Measurements from ENCODE around the gene GPS1. TPM values are rescaled to one million over a fixed set of nuclear protein-coding genes. Genes with fewer than 3 reads are reported as not detected.

GPS1 gene
- total RNA-seq, 4 donors from 2014 or later, result 76.0 to 326 (median 85.6) TPM

DNA sequence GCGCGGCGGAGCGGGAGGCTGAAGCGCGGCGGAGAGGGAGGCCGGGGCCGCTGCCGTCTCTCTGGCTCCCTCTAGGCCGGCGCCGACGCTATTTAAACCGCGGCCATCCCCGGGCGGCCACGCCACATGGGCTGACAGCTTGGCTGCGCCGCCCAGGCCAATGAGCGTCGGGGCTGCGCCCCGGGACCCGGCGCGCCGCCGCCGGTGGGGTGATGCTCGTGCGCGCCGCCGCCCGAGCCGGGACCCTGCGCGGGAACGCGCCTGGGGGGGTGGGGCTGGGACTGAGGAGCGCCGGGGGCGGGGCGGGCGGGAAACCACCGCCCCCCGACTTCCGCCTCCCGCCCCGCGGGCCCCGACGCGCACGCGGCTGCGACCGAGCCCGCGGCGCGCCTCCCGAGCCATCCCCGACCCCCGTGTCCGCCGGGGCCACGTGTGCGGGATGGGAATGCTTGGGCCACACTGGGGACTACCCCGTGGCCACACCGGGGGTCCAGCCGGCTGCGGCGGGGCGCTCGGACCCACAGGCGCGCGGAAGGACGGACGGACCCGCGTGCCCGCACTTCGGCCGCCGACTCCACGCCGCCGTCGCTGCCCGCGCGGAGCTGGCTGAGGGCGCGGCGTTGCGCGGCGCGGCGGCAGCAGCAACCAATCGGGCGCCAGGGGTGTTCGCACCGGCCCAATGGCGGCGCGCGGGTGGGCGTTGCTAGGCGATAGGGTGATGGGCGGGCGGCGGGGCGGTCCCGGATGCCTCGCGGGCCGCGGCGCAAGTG, 46.7 kb downstream of the GPS1 start, which contains the start of gene FASN:
TSS of gene FASN (minus strand) at position 68 of the 770 bp plus-strand sequence. CDS start 1,791 bp downstream, outside the sequence.
- DNase-seq, result peak; percentile 93 to 94
- H3K36me3 ChIP-seq, result no peaks in the 10 kb centered on the region
- peak within 1 kb of the TSS; percentile 50 to 80 for H3K4me3 ChIP-seq
- peak within 1 kb of the TSS; percentile 86 to 95 for H3K27ac ChIP-seq
- H3K9me3 ChIP-seq, result no peaks in the 10 kb centered on the region
- peak; percentile 91 to 99 for TF ChIP-seq POLR2A (IDR thresholded peaks at IDR 0.05)
- TF ChIP-seq, protein P1, sequence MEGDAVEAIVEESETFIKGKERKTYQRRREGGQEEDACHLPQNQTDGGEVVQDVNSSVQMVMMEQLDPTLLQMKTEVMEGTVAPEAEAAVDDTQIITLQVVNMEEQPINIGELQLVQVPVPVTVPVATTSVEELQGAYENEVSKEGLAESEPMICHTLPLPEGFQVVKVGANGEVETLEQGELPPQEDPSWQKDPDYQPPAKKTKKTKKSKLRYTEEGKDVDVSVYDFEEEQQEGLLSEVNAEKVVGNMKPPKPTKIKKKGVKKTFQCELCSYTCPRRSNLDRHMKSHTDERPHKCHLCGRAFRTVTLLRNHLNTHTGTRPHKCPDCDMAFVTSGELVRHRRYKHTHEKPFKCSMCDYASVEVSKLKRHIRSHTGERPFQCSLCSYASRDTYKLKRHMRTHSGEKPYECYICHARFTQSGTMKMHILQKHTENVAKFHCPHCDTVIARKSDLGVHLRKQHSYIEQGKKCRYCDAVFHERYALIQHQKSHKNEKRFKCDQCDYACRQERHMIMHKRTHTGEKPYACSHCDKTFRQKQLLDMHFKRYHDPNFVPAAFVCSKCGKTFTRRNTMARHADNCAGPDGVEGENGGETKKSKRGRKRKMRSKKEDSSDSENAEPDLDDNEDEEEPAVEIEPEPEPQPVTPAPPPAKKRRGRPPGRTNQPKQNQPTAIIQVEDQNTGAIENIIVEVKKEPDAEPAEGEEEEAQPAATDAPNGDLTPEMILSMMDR (IDR thresholded peaks at IDR 0.05), result peak; percentile 16 to 68 (median 46)
- intact Hi-C loops (cut with DNase I; ENCODE audit: low total_unique reads), result no loop called here
- peaks cover 0 to 12% of the 10 kb centered on the region in 2 donors for H3K4me1 ChIP-seq
- no peaks in the 10 kb centered on the region for H3K27me3 ChIP-seq

DNA sequence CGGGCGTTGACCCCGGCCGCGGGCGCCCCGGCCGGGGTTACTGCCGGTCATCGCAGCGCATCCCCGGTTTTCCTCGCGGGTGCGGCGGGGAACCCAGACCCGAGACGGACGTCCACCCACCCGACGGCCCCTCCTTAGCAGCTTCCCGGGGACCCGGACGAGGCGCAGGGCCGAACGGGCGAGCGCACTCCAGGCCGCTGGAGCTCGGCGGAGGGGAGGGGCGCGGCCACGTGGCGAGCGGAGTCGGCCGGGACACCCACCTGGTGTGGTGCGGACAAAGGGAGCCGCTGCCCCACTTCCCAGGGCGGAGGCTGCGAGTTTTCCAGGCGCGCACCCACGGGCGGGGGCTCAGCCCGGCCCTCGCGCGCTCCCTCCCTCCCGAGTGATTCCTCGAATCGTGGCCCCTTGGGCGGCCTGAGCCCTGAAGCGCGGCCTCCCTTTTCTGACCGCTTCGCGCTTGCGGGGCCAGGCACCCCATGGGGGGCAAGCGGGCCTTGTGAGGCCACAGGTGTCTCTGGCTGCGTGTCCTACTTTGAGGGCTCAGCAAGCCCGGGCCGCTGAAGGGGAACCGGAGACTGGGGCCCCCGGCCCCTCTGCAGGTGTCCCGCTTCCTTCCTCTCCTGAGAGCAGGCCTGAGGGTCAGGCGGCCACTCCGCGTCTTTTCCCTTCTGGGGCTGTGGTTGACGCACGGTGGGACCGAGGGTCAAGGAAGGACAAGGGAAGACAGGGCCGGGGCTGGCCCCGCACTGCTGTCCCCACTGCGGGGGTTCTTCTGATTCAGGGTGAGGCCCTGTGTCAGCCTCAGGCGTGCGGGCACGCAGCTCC, 47.5 kb downstream of the GPS1 start:
- no peaks in the 10 kb centered on the region for H3K36me3 ChIP-seq
- no peaks in the 10 kb centered on the region for H3K9me3 ChIP-seq
- peaks cover 0 to 20% of the 10 kb centered on the region in 2 donors for H3K4me1 ChIP-seq
- no peak for TF ChIP-seq POLR2A (IDR thresholded peaks at IDR 0.05)
- TF ChIP-seq, protein P1 (IDR thresholded peaks at IDR 0.05), result no peak
- intact Hi-C loops (cut with DNase I; ENCODE audit: low total_unique reads), result no loop called here
- H3K27ac ChIP-seq, result peak overlapping the region; percentile 86 to 95
- H3K27me3 ChIP-seq, result no peaks in the 10 kb centered on the region
- DNase-seq, result peak in 1 of 2 donors; percentile 33
- peak overlapping the region; percentile 45 to 80 for H3K4me3 ChIP-seq

DNA sequence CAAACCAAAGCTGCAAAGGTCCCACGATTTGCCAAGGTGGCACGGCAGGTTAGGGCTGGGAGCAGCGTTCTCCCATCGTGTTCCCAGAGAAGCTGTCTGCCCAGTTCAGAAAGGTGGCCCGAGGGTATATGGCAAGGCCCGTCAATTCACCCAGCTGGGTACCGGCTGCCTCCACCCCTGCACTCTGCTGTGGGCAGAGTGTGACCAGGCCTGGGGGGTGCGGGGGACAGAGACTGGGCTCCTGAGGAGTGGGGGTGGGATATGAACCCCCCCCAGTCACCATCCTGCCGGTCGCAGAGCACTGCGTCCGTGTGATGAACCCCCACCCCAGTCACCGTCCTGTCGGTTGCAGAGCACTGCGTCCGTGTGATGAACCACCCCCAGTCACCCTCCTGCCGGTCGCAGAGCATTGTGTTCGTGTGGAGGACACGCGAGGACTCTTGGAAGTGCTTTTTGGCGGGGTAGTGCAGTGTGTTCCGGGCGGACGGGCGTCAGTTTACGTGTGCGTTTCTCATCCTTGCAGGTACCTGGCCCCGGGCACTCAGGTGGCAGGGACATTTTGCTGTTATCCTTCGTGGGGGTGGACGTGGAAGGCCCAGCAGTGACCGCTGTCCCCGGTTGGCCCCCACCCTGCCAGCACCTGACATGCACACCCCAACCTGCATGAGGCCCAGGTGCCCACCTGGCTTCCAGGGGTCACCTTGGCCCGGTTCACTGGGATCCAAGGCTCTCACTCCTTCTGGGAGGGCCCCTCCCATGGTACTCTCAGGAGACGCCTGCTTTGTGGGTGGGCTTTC, 49.0 kb downstream of the GPS1 start:
- peak; percentile 18 to 19 for DNase-seq
- intact Hi-C loops (cut with DNase I; ENCODE audit: low total_unique reads), result no loop called here

DNA sequence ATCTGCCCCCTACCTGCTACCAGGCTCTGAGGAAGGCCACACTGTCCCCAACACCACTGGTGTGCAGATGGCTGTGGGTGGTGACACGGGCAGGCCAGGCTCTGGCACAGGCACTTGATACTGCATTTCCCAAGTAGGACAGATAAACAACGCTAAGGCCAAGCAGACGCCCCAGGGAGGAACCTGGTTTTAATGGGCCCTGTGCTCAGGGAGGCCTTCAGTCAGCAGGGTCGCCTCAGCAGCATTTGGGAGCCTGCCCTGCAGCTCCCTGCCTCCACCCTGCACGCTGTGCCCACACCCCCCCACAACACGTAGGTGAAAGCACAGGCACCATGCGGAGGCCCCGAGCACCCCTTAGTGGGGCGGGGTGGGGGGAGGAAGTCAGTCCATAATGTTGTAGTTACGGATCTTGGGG, 49.6 kb downstream of the GPS1 start:
- H3K4me1 ChIP-seq, result peaks cover 0 to 21% of the 10 kb centered on the region in 2 donors
- intact Hi-C loops (cut with DNase I; ENCODE audit: low total_unique reads), result no loop called here
- H3K27ac ChIP-seq, result no peak overlapping the region

More for the DNA sequence above, 49.0 kb downstream of the GPS1 start:
- no peaks in the 10 kb centered on the region for H3K36me3 ChIP-seq
- H3K4me3 ChIP-seq, result no peak overlapping the region
- H3K27me3 ChIP-seq, result no peaks in the 10 kb centered on the region
- TF ChIP-seq, protein P1 (IDR thresholded peaks at IDR 0.05), result no peak
- TF ChIP-seq POLR2A (IDR thresholded peaks at IDR 0.05), result no peak
- peaks cover 0 to 21% of the 10 kb centered on the region in 2 donors for H3K4me1 ChIP-seq
- H3K9me3 ChIP-seq, result no peaks in the 10 kb centered on the region
- H3K27ac ChIP-seq, result peak overlapping the region in 1 of 2 donors; percentile 95

More for the DNA sequence above, 49.6 kb downstream of the GPS1 start:
- Histone ChIP-seq H3K36me3 (no peaks in the 10 kb centered on the region), H3K9me3 (no peaks in the 10 kb centered on the region), H3K27me3 (no peaks in the 10 kb centered on the region), H3K4me3 (no peak overlapping the region)
- DNase-seq, result peak; percentile 15 to 18
- no peak for TF ChIP-seq POLR2A (IDR thresholded peaks at IDR 0.05)
- TF ChIP-seq, protein P1 (IDR thresholded peaks at IDR 0.05), result no peak

Measured in uterus (tissue), 4 donors.